ENCODE results near the gene PRKCB.

GRCh38 chr16:23986455-23986854 lies 150.7 kb downstream of the PRKCB start:
- TF ChIP-seq CTCF (tag by site-specific recombination; IDR thresholded peaks at IDR 0.05) (no peak), PATZ1 (tag by site-specific recombination; IDR thresholded peaks at IDR 0.05) (no peak)

Measured in HEK293 (cell line).